ENCODE data around the gene SMG5.
"Not testable (repeated sequence)": the region's sequence is repeated elsewhere in the genome, so short reads cannot be mapped to it uniquely, and the experiment has no call there.

The SMG5 gene, protein sequence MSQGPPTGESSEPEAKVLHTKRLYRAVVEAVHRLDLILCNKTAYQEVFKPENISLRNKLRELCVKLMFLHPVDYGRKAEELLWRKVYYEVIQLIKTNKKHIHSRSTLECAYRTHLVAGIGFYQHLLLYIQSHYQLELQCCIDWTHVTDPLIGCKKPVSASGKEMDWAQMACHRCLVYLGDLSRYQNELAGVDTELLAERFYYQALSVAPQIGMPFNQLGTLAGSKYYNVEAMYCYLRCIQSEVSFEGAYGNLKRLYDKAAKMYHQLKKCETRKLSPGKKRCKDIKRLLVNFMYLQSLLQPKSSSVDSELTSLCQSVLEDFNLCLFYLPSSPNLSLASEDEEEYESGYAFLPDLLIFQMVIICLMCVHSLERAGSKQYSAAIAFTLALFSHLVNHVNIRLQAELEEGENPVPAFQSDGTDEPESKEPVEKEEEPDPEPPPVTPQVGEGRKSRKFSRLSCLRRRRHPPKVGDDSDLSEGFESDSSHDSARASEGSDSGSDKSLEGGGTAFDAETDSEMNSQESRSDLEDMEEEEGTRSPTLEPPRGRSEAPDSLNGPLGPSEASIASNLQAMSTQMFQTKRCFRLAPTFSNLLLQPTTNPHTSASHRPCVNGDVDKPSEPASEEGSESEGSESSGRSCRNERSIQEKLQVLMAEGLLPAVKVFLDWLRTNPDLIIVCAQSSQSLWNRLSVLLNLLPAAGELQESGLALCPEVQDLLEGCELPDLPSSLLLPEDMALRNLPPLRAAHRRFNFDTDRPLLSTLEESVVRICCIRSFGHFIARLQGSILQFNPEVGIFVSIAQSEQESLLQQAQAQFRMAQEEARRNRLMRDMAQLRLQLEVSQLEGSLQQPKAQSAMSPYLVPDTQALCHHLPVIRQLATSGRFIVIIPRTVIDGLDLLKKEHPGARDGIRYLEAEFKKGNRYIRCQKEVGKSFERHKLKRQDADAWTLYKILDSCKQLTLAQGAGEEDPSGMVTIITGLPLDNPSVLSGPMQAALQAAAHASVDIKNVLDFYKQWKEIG

DNA sequence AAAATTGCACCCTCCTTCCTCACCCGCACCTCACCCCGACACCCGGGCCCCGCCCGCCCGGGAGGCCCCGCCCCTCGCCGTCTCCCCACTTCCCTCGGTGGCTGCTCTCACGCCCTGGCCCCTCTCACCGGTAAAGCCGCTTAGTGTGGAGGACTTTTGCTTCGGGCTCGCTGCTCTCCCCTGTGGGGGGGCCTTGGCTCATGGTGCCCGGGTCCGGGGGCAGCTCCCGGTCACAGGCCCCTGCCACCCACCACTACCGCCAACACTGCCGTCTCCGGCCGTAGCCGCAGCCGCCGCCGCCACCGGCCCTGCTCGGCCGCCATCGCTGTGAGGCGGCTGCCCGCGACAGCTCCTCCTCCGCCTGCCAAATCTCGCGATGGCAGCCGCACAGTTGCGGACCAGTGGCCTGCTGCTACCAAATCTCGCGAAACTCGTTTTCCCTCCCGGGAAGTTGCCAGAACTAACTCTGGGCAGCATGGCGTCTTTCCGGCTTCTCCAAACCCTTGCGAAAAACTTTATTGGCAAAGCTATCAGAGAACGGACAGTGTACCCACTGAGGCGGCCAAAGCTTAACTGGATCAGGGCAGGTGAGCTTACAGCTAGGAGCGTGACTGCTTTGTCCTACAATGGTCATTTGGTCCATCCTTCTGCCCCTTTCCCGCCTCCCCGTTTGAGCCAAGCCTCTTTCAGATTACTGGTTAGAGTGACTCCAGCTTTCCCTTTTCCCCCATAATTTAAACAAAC, at the start of gene SMG5:
SMG5 (minus strand) TSS at position 347 of the 744 bp plus-strand sequence; CDS start at position 202, 145 bp downstream.
- peak; percentile 90 for DNase-seq (ENCODE audit: low read depth)

DNA sequence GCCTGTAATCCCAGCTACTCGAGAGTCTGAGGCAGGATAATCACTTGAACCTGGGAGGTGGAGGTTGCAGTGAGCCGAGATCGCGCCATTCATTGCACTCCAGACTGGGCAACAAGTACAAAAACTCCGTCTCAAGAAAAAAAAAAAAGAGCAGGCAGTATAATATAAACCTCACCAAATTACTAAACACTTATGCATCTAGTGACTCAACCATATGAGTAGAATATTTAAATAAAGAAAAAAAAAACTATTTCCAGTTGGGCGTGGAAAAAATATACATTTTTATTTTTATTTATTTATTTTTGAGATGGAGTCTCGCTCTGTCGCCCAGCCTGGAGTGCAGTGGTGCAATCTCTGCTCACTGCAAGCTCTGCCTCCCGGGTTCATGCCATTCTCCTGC, 40.6 kb upstream of the SMG5 start:
- DNase-seq (ENCODE audit: low read depth): not testable (repeated sequence)

DNA sequence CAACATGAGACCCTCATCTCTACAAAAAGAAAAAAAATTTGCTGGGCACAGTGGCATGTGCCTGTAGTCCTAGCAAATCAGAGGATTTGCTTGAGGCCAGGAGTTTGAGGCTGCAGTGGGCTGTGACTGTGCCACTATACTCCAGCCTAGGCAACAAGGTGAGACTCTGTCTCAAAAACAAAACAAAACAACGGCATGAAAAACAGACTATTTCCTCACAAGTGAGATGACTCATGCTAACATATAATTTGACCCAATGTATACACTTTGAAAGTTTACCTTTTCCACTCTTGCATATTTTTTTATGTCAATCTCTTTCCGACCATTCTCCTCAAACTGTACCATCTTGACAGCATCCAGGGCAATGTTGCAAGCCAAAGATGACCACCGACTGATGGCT, 37.9 kb upstream of the SMG5 start:
- no peak for DNase-seq (ENCODE audit: low read depth)

DNA sequence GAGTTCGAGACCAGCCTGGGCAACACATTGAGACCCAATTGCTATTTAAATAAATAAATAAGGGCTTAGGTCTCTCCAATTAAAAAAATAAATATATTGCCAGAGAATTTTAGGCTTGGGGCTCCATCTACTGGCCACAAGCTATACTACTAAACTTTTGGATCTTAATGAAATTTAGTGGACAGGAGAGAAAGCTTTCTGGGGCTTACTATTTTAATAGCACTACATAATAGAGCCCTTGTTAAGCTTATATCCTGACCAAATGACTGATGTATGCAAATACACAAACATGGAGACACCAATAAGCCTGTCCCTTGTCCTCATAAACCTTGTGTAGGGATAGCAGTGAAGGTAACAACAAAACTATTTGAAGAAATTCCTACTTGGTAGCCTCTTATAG, 37.0 kb upstream of the SMG5 start:
- DNase-seq (ENCODE audit: low read depth): no peak

DNA sequence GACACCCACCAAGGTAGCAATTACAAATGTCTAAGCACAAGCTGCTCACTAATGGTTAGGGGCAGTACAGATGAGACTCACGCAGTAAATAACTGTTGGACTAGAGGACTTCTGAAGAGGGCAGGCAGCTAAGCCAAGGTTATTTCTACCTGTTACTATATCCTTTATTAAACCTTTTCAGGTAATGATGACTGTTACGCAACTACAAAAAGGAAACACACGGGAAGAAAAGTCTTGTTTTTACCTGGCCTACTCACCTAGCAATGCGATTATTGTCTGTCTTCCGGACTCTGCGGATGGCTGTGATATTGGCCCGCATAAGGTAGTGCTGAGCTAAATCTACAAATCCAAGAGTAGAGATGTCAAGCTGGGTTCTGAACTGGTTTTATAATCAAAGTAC, 34.3 kb upstream of the SMG5 start:
- DNase-seq (ENCODE audit: low read depth): no peak

DNA sequence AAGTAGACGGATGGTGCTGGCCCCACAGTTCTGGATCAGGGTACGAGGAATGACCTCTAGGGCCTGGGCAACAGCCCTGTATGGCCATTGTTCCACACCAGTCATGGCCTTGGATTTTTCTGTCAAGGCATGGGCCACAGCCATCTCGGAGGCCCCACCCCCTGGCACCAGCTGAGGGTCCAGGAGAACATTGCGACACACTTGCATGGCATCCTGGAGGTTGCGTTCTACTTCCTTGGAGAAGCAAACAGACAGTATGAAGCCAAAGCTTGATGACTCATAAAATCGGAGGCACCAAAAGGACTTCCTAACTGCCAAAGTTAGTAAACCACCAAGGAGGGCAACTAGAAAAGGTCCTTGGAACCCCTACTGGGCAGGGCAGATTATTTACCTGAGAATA, 28.3 kb upstream of the SMG5 start:
- no peak for DNase-seq (ENCODE audit: low read depth)

DNA sequence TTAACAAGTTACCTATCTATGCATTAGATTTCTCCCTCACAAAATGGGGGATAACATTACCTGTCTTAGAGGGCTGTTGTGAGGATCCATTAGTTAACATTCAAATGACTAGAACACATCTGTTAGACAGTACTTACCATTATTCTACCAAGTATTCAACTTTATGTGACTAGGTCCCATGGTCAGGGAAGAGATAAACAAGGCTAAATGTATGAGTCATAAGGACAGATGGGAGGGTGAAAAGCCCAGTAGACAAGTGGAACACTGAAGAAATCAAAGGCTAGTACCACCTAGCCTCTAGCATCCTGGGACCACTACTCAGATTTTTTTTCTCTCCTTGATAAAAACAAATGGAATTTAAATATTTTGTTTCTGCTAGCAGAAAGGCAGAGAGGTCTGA, 25.5 kb upstream of the SMG5 start:
- no peak for DNase-seq (ENCODE audit: low read depth)

DNA sequence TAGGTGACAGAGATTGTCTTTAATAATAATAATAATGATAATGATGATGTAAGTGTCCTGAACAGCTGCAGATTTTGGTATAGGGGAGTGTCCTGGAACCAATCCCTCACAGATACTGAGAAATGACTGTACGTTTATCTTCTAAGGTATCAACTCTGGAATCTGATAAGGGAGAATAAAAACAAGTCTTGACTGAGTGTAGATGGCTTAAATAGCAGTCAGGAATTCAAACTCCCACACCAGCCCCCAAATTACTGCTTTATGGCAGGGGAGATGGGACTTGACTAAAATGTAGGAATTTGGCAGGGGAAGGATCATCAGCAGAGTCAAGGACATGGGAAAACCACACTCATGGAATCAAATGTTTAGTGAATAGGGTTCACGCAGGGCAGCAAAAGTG, 22.6 kb upstream of the SMG5 start:
- no peak for DNase-seq (ENCODE audit: low read depth)

DNA sequence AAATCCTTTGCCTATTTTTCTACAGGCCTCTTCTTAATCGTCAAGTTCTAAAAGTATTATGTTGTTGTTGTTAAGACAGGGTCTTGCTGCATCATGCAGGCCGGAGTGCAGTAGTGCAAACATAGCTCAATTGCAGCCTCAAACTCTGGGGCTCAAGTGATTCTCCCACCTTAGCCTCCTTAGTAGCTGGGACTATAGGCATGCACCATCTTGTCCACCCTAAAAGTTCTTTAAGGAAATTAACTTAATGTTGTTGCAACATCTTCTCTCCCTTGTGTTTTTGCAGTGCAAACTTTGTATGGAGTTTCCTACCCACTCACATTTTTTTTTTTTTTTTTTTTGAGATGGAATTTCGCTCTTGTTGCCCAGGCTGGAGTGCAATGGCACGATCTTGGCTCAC, 20.6 kb upstream of the SMG5 start:
- no peak for DNase-seq (ENCODE audit: low read depth)

DNA sequence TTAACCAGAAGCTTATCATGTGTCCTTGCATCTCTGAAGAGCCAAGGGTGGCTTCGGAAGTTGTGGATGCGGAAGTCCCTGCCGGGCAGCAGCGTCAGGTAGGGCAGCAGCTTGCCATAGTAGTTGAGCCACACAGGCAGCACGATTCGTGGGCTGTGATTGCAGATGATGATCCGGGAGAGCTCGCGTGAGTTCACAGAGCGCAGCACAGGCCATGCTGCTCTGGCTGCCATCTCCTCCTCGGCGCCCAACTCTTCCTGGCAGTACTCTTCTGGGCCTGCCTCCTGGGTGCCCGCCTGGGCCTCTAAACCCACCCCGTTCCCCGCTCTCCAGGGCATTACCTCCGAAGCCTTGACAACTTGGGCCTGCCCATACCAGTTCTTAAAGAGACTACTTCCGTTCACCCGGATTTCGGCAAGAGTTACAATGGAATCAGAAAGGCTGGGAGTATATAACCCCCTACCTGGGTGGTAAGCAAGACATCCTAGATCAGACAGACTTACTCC, 16.3 kb upstream of the SMG5 start, which contains the start of gene VHLL:
VHLL (minus strand) TSS at position 456 of the 506 bp plus-strand sequence; CDS start at position 338, 118 bp downstream.
- DNase-seq (ENCODE audit: low read depth): no peak

DNA sequence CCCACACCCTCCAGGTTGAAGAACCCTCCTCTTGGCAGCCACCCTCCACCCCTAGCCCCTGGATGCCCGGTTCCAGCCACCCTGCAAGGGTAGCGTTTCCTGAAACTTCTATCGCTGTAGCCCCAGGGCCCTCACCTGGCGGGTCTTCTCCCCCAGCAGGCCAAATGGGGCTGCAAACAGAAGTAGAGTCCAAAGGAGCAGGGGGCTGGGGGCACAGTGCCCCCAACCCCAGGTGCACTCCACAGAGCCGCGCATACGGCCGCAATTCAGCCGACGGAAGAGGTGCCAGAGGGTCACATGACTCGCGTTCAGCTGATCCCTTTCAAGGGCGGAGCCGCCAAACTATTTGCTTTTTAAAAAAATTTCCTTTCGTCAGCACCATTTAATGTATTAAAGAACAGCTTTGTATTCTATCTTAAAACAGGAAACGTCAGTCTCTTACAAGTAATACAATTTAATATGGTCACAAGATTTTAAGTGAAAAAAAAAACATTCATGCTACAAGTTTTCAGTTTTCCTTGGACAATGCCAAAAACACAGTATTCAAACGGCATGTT, 12.8 kb upstream of the SMG5 start, which contains the start of gene GLMP:
GLMP (minus strand) TSS at position 289 of the 557 bp plus-strand sequence; CDS start at position 255, 34 bp downstream.
- peak; percentile 23 for DNase-seq (ENCODE audit: low read depth)

DNA sequence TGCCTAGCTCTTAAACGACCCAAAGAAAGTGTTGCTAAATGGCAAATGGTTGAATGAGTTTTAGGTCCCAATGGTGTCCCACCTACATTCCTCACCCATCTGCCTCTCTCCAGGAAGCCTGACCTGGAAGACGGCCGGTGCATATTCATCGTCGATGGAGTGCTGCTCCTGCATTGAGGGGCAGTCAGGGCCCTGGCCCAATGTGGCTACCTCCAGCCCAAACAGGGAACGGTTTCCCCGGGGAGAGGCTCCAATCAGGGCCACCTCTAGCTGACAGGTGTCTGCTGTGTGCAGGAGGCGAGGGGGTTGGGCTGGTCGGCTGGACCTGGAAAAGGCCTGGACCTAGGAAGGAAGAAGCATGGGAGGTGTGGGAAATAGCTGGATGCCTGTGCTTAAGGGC, 11.3 kb upstream of the SMG5 start:
- no peak for DNase-seq (ENCODE audit: low read depth)

DNA sequence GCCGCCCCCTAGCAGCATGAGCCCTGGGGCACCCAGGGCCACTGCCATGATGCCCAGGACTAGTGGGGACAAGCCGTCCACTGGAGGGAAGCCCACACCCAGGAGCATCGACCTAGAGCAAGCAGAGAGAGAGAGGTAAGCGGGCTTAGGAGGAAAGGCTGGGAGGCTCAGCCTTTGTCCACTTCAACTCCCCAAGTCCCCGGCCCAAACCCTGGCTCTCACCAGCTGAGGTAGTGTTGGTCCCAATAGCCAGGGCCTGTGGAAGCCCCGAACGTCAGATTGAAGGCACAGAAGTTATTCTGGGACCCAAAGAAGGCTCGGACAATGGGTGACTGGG, 10.4 kb upstream of the SMG5 start:
- no peak for DNase-seq (ENCODE audit: low read depth)

DNA sequence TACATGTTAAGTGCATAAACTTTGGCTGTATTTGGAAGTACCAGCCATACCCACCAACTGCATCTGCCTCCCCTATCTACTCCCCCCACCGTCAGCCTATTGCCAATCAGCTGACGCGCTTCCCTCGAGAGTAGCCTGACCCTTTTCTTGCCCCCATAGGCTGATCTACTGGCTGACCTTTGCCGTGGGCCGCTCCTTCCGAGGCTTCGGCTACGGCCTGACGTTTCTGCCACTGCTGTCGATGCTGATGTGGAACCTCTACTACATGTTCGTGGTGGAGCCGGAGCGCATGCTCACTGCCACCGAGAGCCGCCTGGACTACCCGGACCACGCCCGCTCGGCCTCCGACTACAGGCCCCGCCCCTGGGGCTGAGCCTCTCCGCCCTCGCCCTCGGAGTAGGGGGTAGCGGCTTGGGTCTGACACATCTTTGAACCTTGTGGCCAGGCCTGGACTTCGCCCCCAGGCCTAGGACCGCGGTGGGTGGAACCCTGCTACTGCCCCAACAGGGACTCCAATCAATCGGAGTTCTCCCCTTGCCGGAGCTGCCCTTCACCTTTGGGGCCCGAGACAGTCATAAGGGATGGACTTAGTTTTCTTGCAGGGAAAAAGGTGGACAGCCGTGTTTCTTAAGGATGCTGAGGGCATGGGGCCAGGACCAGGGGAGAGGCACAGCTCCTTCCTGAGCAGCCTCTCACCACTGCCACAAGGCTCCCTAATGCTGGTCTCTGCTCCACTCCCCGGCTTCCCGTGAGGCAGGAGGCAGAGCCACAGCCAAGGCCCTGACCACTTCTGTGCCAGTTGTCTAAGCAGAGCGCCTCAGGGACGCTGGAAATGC, 8.8 kb upstream of the SMG5 start:
- no peak for DNase-seq (ENCODE audit: low read depth)

DNA sequence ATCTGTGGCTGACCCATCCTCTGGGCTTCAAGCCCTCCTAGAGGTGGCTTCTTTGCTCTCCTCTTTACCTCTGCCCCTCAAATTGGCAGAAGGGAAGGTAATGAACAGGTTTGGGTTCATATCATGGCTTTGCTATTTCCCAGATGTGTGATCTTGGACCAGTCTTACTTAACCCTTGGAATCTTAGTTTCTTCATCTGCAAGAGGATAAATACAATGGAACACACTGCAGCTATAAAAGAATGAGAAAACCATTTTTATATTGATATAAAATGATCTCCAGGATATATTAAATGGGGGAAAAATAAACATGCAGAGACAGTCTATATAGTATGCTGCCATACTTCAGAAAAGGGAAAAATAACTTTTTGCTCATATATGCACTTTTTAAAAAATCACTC, 7.2 kb upstream of the SMG5 start:
- no peak for DNase-seq (ENCODE audit: low read depth)

DNA sequence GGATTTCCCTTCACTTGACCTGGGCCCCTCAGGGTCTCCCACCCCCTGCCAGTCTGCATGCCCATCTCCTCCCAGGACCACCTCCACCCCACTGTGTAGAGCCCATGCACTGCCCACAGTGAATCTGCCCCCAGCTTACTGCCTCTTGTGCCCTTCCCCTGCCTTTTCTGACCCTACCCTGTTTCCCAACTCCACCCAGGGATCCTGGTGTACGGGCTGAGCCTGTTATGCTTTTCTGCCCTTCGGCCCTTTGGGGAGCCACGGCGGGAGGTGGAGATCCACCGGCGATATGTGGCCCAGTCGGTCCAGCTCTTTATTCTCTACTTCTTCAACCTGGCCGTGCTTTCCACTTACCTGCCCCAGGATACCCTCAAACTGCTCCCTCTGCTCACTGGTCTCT, 3.4 kb upstream of the SMG5 start:
- no peak for DNase-seq (ENCODE audit: low read depth)

DNA sequence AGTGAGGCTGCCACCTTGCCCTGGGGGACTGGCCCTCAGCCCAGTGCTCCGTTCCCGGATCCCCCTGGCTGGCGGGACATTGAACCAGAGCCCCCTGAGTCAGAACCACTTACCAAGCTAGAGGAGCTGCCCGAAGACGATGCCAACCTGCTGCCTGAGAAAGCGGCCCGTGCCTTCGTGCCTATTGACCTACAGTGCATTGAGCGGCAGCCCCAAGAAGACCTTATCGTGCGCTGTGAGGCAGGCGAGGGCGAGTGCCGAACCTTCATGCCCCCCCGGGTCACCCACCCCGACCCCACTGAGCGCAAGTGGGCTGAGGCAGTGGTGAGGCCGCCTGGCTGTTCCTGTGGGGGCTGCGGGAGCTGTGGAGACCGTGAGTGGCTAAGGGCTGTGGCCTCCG, 2.8 kb upstream of the SMG5 start:
- DNase-seq (ENCODE audit: low read depth): no peak

DNA sequence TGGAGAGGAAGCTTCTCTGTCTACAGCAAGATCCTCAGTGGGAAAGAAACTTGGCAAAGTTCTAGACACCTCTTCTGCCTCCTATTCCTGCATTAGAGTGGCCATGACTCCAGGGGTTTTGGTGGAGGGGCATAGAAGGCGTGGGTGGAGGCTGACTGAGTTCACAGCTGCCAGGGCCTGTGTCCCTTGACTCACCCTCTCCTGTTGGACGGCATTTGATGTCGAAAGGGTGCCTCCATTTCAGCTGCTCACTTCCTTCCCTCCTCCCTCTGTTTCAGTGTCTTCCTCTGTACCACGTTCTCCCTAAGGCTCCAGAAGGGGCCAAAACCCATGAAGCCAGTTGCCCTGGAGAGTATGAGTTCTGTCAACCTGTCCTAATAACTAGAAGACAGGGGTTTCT, 2.1 kb upstream of the SMG5 start:
- DNase-seq (ENCODE audit: low read depth): no peak

DNA sequence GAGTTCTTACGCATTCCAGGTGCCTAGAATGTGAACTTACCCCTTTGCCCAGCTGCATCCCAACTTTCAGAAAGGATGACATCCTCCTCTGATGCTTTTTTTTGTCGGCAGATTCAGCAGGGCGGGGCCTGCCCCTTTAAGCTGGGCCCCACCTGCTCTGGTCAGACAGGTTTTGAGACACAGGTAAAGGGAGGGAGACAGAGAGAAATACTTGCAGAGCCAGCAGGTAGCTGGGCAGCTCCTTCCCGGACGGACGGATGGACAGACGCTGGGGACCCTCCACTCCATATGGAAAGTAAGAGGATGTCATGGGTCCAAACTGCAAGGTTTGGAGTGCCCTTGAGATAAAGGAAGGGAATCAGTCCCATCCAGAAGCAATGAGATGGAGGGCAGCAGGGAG, 1.5 kb upstream of the SMG5 start, which contains the start of gene TMEM79:
TMEM79 (plus strand) TSS at position 214 of the 400 bp plus-strand sequence. CDS start 902 bp downstream, outside the sequence.
- no peak for DNase-seq (ENCODE audit: low read depth)

DNA sequence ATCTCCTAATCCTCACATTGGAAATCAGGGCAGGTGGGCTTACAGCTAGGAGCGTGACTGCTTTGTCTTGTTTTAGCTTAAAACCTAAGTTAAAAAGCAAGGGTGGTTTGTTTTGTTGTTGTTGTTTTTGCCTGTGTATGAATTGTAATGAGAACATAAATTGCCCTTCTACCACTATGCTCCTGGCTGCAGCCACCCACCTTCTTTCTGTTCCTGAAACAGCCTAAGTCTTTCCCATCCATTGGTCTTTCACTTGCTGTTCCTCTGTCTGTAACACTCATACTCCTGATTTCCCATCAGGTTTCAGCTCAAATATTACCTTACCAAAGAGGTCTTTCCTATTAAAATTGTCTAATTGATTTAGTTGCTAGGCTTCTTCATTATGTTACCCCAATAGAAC, 896 bp upstream of the SMG5 start:
- DNase-seq (ENCODE audit: low read depth): no peak
